Spleen (tissue), 7 donors: ENCODE results near the gene APOBEC4.

ENCODE experiments used
- CTCF ChIP-seq, 11 experiments: fragments of 200-600 bp in 7 of 11; fragments of 450-650 bp in 4 of 11; sonication (generic) in 4 of 11; IDR thresholded peaks in 8 of 11; conservative IDR thresholded peaks in 3 of 11; 1 replicate in 7 of 11; 2 replicates in 4 of 11; pipeline versions ENCODE4 v1.4.0 to v1.8.0; 2016 to 2021; ENCODE audit warnings: antibody characterized with exemption in 11 of 11, inconsistent platforms in 4 of 11, mild to moderate bottlenecking in 1 of 11
- POLR2AphosphoS5 ChIP-seq, 3 donors: sonication (generic); formaldehyde crosslinking; IDR thresholded peaks; one replicate each; pipeline ENCODE4 v1.5.1; 2017; ENCODE audit warnings: antibody characterized with exemption in 3 of 3
- donor health status: DM: no; HTN: no; CAD: no; lungs with moderate emphysema.
- donor health status: DM: no; HTN: no; CAD: no.
- donor health status: DM: no; HTN: no; CAD: no.

GRCh38 chr1:183636783-183637182, 16.3 kb downstream of the APOBEC4 start:
- TF ChIP-seq POLR2AphosphoS5 (IDR thresholded peaks at IDR 0.05) (no peak), CTCF (IDR thresholded peaks at IDR 0.05 in 8 of 11, conservative IDR thresholded peaks at IDR 0.05 in 3 of 11) (no peak)
